K562 (cell line): ENCODE measurements around the gene DHX57.

Source experiments
- EZH2 ChIP-seq: IDR thresholded peaks from 2 replicates; pipeline ENCODE4 v1.6.1; 2012; ENCODE audit warnings: low read depth, mild to moderate bottlenecking, inconsistent platforms, low read length, borderline replicate concordance
- PCBP2 ChIP-seq: fragments of 200-400 bp; formaldehyde crosslinking; IDR thresholded peaks from 2 replicates; pipeline ENCODE4 v1.6.1; 2018; ENCODE audit warnings: low read length, low read depth, mild to moderate bottlenecking, moderate library complexity; ENCODE audit not compliant: poor library complexity, severe bottlenecking
- POLR2G ChIP-seq: fragments of 200-400 bp; formaldehyde crosslinking; IDR thresholded peaks from 2 replicates; pipeline ENCODE4 v1.6.1; 2017; ENCODE audit warnings: low read depth, mild to moderate bottlenecking, antibody characterized with exemption, low read length, moderate library complexity
- TEAD4 ChIP-seq, 2 experiments: sonication (generic) in 1 of 2; formaldehyde crosslinking in 1 of 2; IDR thresholded peaks; 2 replicates each; pipeline versions ENCODE4 v1.6.1 to v1.8.0; 2012 to 2022; ENCODE audit warnings: borderline replicate concordance in 1 of 2, inconsistent platforms in 1 of 2, low read length in 1 of 2, mild to moderate bottlenecking in 1 of 2, missing genetic modification reagents in 1 of 2
- TF ChIP-seq, protein P1 (sequence below), 3 experiments: IDR thresholded peaks in 2 of 3; conservative IDR thresholded peaks in 1 of 3; 2 replicates each; pipeline ENCODE4 v1.5.1; 2011 to 2012; ENCODE audit warnings: low read length in 3 of 3, mild to moderate bottlenecking in 3 of 3, control low read depth in 2 of 3, improper control_type of control experiment in 1 of 3, inconsistent platforms in 1 of 3, low read depth in 1 of 3, mixed read lengths in 1 of 3, moderate library complexity in 1 of 3; ENCODE audit not compliant: insufficient read depth in 2 of 3
- TF ChIP-seq, protein P2 (sequence below): sonication (generic); formaldehyde crosslinking; IDR thresholded peaks from 2 replicates; pipeline ENCODE4 v1.8.0; 2022; ENCODE audit warnings: missing genetic modification reagents, mild to moderate bottlenecking, borderline replicate concordance

- TF ChIP-seq, protein P1, sequence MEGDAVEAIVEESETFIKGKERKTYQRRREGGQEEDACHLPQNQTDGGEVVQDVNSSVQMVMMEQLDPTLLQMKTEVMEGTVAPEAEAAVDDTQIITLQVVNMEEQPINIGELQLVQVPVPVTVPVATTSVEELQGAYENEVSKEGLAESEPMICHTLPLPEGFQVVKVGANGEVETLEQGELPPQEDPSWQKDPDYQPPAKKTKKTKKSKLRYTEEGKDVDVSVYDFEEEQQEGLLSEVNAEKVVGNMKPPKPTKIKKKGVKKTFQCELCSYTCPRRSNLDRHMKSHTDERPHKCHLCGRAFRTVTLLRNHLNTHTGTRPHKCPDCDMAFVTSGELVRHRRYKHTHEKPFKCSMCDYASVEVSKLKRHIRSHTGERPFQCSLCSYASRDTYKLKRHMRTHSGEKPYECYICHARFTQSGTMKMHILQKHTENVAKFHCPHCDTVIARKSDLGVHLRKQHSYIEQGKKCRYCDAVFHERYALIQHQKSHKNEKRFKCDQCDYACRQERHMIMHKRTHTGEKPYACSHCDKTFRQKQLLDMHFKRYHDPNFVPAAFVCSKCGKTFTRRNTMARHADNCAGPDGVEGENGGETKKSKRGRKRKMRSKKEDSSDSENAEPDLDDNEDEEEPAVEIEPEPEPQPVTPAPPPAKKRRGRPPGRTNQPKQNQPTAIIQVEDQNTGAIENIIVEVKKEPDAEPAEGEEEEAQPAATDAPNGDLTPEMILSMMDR (IDR thresholded peaks at IDR 0.05 in 2 of 3, conservative IDR thresholded peaks at IDR 0.05 in 1 of 3; ENCODE audit: insufficient read depth in 2 of 3, low read depth in 1 of 3, low read length in 3 of 3) = no peak
- no peak for TF ChIP-seq EZH2
- TF ChIP-seq TEAD4 (IDR thresholded peaks at IDR 0.05; ENCODE audit: low read length) = no peak
- no peak for TF ChIP-seq TEAD4 (CRISPR knock-in tag; IDR thresholded peaks at IDR 0.05; ENCODE audit: borderline replicate concordance)
- no peak for TF ChIP-seq POLR2G
- TF ChIP-seq, protein P2, sequence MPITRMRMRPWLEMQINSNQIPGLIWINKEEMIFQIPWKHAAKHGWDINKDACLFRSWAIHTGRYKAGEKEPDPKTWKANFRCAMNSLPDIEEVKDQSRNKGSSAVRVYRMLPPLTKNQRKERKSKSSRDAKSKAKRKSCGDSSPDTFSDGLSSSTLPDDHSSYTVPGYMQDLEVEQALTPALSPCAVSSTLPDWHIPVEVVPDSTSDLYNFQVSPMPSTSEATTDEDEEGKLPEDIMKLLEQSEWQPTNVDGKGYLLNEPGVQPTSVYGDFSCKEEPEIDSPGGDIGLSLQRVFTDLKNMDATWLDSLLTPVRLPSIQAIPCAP (CRISPR knock-in tag) = no peak
- TF ChIP-seq PCBP2 = no peak
Measured at GRCh38 chr2:38763728-38764127, 112.0 kb downstream of the DHX57 start.
